HEK293 (cell line): ENCODE measurements around the gene ARSB.

Experiments
- CTCF ChIA-PET: fragments of 350-600 bp; formaldehyde crosslinking; extraction: SDS; loops from one replicate; lab custom pipeline; 2021; ENCODE audit warnings: antibody characterized with exemption; lab: Yijun Ruan, JAX
- POLR2A ChIA-PET: fragments of 300-600 bp; formaldehyde crosslinking; extraction: SDS; loops from one replicate; lab custom pipeline; 2020; ENCODE audit warnings: antibody characterized with exemption, inconsistent platforms; lab: Yijun Ruan, JAX
- H3K27ac ChIP-seq: fragments of 200-500 bp; sonication (Bioruptor generic); 2 replicates; pipeline ENCODE4 v1.5.1; 2014; ENCODE audit warnings: low read depth, low read length, control low read depth, inconsistent platforms; ENCODE audit errors: extremely low read depth
- H3K36me3 ChIP-seq, 2 experiments: fragments of 200-500 bp in 1 of 2; sonication (Bioruptor generic) in 1 of 2; 1 replicate in 1 of 2; 2 replicates in 1 of 2; pipeline ENCODE4 v1.5.1; 2014 to 2017; ENCODE audit warnings: inconsistent platforms in 2 of 2, low read length in 2 of 2; ENCODE audit not compliant: control insufficient read depth in 2 of 2, insufficient read depth in 1 of 2
- H3K4me1 ChIP-seq: fragments of 200-500 bp; sonication (Bioruptor generic); 2 replicates; pipeline ENCODE4 v1.5.1; 2014; ENCODE audit warnings: mild to moderate bottlenecking, low read length, inconsistent platforms; ENCODE audit not compliant: control insufficient read depth, insufficient read depth
- H3K4me3 ChIP-seq: 2 replicates; pipeline ENCODE4 v1.5.1; 2011; ENCODE audit warnings: low read depth, mild to moderate bottlenecking, control low read depth, low read length, moderate library complexity
- H3K9me3 ChIP-seq: fragments of 200-500 bp; sonication (Bioruptor generic); 2 replicates; pipeline ENCODE4 v1.5.1; 2014; ENCODE audit warnings: low read depth, low read length, inconsistent platforms; ENCODE audit not compliant: control insufficient read depth, insufficient read depth
- BCL11A ChIP-seq: fragments of 450-650 bp; formaldehyde crosslinking; IDR thresholded peaks from 2 replicates; pipeline ENCODE4 v1.5.1; 2016; ENCODE audit warnings: low read depth, missing biosample characterization, missing genetic modification characterization
- EGR2 ChIP-seq: fragments of 450-650 bp; formaldehyde crosslinking; IDR thresholded peaks from 2 replicates; pipeline ENCODE4 v1.5.1; 2016; ENCODE audit warnings: low read depth, missing biosample characterization, missing genetic modification characterization
- HOXD13 ChIP-seq: sonication (generic); formaldehyde crosslinking; IDR thresholded peaks from 2 replicates; pipeline ENCODE4 v1.8.0; 2022; ENCODE audit warnings: missing genetic modification reagents, borderline replicate concordance
- KLF1 ChIP-seq: fragments of 450-650 bp; formaldehyde crosslinking; IDR thresholded peaks from 2 replicates; pipeline ENCODE4 v1.5.1; 2016; ENCODE audit warnings: missing biosample characterization, missing genetic modification characterization
- OVOL3 ChIP-seq: fragments of 450-650 bp; formaldehyde crosslinking; IDR thresholded peaks from 2 replicates; pipeline ENCODE4 v1.5.1; 2016; ENCODE audit warnings: missing biosample characterization, missing genetic modification characterization
- SP3 ChIP-seq: fragments of 450-650 bp; formaldehyde crosslinking; IDR thresholded peaks from 2 replicates; pipeline ENCODE4 v1.5.1; 2016; ENCODE audit warnings: missing biosample characterization, missing genetic modification characterization
- TRIM28 ChIP-seq: IDR thresholded peaks from 2 replicates; pipeline ENCODE4 v1.6.1; 2011; ENCODE audit warnings: low read length, control low read depth, borderline replicate concordance
- ZBTB48 ChIP-seq: fragments of 450-650 bp; formaldehyde crosslinking; IDR thresholded peaks from 2 replicates; pipeline ENCODE4 v1.5.1; 2016; ENCODE audit warnings: missing biosample characterization, missing genetic modification characterization
- ZBTB7A ChIP-seq: fragments of 450-650 bp; formaldehyde crosslinking; IDR thresholded peaks from 2 replicates; pipeline ENCODE4 v1.5.1; 2016; ENCODE audit warnings: low read depth, missing biosample characterization, missing genetic modification characterization
- ZFHX2 ChIP-seq: fragments of 450-650 bp; formaldehyde crosslinking; conservative IDR thresholded peaks from 2 replicates; pipeline ENCODE4 v1.5.1; 2016; ENCODE audit warnings: missing biosample characterization, missing genetic modification characterization
- ZNF174 ChIP-seq: fragments of 450-650 bp; formaldehyde crosslinking; IDR thresholded peaks from 2 replicates; pipeline ENCODE4 v1.5.0; 2017; ENCODE audit warnings: missing biosample characterization, mild to moderate bottlenecking, missing genetic modification characterization
- ZNF214 ChIP-seq: fragments of 450-650 bp; formaldehyde crosslinking; IDR thresholded peaks from 2 replicates; pipeline ENCODE4 v1.5.1; 2017; ENCODE audit warnings: missing biosample characterization, mild to moderate bottlenecking, missing genetic modification characterization, borderline replicate concordance
- ZNF239 ChIP-seq: fragments of 450-650 bp; formaldehyde crosslinking; IDR thresholded peaks from 2 replicates; pipeline ENCODE4 v1.5.1; 2016; ENCODE audit warnings: missing biosample characterization, missing genetic modification characterization
- ZNF24 ChIP-seq: fragments of 450-650 bp; formaldehyde crosslinking; IDR thresholded peaks from 2 replicates; pipeline ENCODE4 v1.5.1; 2016; ENCODE audit warnings: missing biosample characterization, missing genetic modification characterization
- ZNF324 ChIP-seq: fragments of 450-650 bp; formaldehyde crosslinking; IDR thresholded peaks from 2 replicates; pipeline ENCODE4 v1.5.1; 2016; ENCODE audit warnings: missing biosample characterization, missing genetic modification characterization
- ZNF350 ChIP-seq: fragments of 450-650 bp; formaldehyde crosslinking; IDR thresholded peaks from 2 replicates; pipeline ENCODE4 v1.5.0; 2017; ENCODE audit warnings: missing biosample characterization, mild to moderate bottlenecking, missing genetic modification characterization
- ZNF391 ChIP-seq: fragments of 450-650 bp; formaldehyde crosslinking; IDR thresholded peaks from 2 replicates; pipeline ENCODE4 v1.5.1; 2016; ENCODE audit warnings: low read depth, missing biosample characterization, missing genetic modification characterization, borderline replicate concordance
- ZNF561 ChIP-seq: fragments of 450-650 bp; IDR thresholded peaks from 2 replicates; pipeline ENCODE4 v1.5.1; 2018; ENCODE audit warnings: missing biosample characterization, missing genetic modification characterization, borderline replicate concordance
- ZNF610 ChIP-seq: fragments of 450-650 bp; formaldehyde crosslinking; IDR thresholded peaks from 2 replicates; pipeline ENCODE4 v1.5.1; 2016; ENCODE audit warnings: missing biosample characterization, missing genetic modification characterization, borderline replicate concordance
- ZNF623 ChIP-seq: fragments of 450-650 bp; formaldehyde crosslinking; IDR thresholded peaks from 2 replicates; pipeline ENCODE4 v1.5.1; 2016; ENCODE audit warnings: missing biosample characterization, missing genetic modification characterization
- ZNF624 ChIP-seq: fragments of 450-650 bp; formaldehyde crosslinking; IDR thresholded peaks from 2 replicates; pipeline ENCODE4 v1.5.1; 2017; ENCODE audit warnings: missing biosample characterization, missing genetic modification characterization
- ZNF776 ChIP-seq: fragments of 450-650 bp; formaldehyde crosslinking; IDR thresholded peaks from 2 replicates; pipeline ENCODE4 v1.5.0; 2017; ENCODE audit warnings: missing biosample characterization, missing genetic modification characterization, borderline replicate concordance
- ZSCAN23 ChIP-seq: fragments of 450-650 bp; formaldehyde crosslinking; IDR thresholded peaks from 2 replicates; pipeline ENCODE4 v1.5.1; 2016; ENCODE audit warnings: missing biosample characterization, missing genetic modification characterization
- TF ChIP-seq, protein P1 (sequence below): fragments of 450-650 bp; formaldehyde crosslinking; IDR thresholded peaks from 2 replicates; pipeline ENCODE4 v1.5.1; 2017; ENCODE audit warnings: missing biosample characterization, missing genetic modification characterization
- TF ChIP-seq, protein P2 (sequence below): fragments of 450-650 bp; formaldehyde crosslinking; IDR thresholded peaks from 2 replicates; pipeline ENCODE4 v1.5.1; 2017; ENCODE audit warnings: missing biosample characterization, mild to moderate bottlenecking, missing genetic modification characterization, moderate library complexity
- TF ChIP-seq, protein P3 (sequence below): fragments of 450-650 bp; formaldehyde crosslinking; IDR thresholded peaks from 2 replicates; pipeline ENCODE4 v1.5.1; 2016; ENCODE audit warnings: missing biosample characterization, missing genetic modification characterization
- TF ChIP-seq, protein P4 (sequence below): fragments of 450-650 bp; formaldehyde crosslinking; IDR thresholded peaks from 2 replicates; pipeline ENCODE4 v1.5.1; 2016; ENCODE audit warnings: missing biosample characterization, missing genetic modification characterization

Gene ARSB

DNA sequence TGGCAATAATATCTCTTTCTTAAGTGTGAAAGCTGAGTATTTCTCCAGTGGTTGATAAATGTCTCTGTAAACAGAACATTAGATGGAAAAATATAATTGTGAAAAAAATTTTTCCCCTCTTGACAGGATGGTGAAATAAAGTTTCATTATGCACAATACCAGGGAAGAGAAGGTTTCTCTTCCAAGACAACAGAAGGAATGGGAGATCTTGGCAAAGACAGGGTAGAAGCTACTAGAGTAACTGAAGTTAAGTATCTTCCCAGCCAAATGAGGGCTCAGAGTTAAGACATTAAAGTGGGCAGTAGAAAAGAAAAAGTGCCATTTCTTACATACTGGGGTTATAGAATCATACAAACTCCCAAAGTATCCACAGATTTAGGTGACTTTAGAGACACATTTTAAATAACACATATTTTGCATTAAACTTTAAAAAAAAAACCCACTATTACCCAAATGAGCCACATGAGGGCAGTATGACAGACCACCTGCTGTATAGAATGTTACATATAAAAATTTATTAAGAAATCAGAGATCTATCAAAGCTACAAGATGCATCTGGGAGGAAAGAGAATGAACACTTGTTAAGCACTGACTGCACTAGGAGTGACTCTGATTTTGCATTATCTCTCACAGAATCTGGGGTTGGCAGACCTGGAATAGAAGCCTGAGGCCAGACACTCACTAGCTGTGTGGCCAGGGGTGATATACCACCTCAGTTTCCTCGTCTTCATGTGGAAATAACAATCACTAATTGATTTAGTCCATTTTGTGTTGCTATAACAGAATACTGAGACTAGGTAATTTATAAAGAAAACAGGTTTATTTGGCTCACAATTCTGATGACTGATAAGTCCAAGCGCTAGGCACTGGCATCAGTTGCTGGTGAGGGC is 98.5 kb downstream of the ARSB start:
- TF ChIP-seq ZFHX2 (tag by site-specific recombination) (no peak), ZBTB48 (tag by site-specific recombination) (no peak), ZNF214 (tag by site-specific recombination) (no peak), ZNF623 (tag by site-specific recombination) (no peak), SP3 (tag by site-specific recombination) (no peak), ZNF610 (tag by site-specific recombination) (no peak), ZBTB7A (tag by site-specific recombination) (no peak), KLF1 (tag by site-specific recombination) (no peak), OVOL3 (tag by site-specific recombination) (no peak), EGR2 (tag by site-specific recombination) (no peak), HOXD13 (no peak), ZNF24 (tag by site-specific recombination) (no peak), ZNF391 (tag by site-specific recombination) (no peak), TRIM28 (no peak), BCL11A (no peak), ZSCAN23 (tag by site-specific recombination) (no peak), ZNF561 (tag by site-specific recombination) (no peak)
- TF ChIP-seq, protein P1, sequence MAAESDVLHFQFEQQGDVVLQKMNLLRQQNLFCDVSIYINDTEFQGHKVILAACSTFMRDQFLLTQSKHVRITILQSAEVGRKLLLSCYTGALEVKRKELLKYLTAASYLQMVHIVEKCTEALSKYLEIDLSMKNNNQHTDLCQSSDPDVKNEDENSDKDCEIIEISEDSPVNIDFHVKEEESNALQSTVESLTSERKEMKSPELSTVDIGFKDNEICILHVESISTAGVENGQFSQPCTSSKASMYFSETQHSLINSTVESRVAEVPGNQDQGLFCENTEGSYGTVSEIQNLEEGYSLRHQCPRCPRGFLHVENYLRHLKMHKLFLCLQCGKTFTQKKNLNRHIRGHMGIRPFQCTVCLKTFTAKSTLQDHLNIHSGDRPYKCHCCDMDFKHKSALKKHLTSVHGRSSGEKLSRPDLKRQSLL (tag by site-specific recombination): no peak
- TF ChIP-seq, protein P2, sequence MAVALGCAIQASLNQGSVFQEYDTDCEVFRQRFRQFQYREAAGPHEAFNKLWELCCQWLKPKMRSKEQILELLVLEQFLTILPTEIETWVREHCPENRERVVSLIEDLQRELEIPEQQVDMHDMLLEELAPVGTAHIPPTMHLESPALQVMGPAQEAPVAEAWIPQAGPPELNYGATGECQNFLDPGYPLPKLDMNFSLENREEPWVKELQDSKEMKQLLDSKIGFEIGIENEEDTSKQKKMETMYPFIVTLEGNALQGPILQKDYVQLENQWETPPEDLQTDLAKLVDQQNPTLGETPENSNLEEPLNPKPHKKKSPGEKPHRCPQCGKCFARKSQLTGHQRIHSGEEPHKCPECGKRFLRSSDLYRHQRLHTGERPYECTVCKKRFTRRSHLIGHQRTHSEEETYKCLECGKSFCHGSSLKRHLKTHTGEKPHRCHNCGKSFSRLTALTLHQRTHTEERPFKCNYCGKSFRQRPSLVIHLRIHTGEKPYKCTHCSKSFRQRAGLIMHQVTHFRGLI (tag by site-specific recombination): no peak
- TF ChIP-seq, protein P3, sequence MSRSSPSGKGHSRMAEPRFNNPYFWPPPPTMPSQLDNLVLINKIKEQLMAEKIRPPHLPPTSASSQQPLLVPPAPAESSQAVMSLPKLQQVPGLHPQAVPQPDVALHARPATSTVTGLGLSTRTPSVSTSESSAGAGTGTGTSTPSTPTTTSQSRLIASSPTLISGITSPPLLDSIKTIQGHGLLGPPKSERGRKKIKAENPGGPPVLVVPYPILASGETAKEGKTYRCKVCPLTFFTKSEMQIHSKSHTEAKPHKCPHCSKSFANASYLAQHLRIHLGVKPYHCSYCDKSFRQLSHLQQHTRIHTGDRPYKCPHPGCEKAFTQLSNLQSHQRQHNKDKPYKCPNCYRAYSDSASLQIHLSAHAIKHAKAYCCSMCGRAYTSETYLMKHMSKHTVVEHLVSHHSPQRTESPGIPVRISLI (tag by site-specific recombination): no peak
- no peak overlapping the region for H3K27ac ChIP-seq
- H3K4me1 ChIP-seq: no peaks in the 10 kb centered on the region
- H3K9me3 ChIP-seq: no peaks in the 10 kb centered on the region
- ChIA-PET POLR2A (no interaction called here), CTCF (interaction anchor here (0.6 to 2.7 kb wide), 22 partner anchors 10 to 1325 kb away, joined by 3 to 16 read pairs (median 3); no protein-coding TSS in a partner anchor)
- H3K36me3 ChIP-seq: no peaks in the 10 kb centered on the region
- H3K4me3 ChIP-seq: no peak overlapping the region

DNA sequence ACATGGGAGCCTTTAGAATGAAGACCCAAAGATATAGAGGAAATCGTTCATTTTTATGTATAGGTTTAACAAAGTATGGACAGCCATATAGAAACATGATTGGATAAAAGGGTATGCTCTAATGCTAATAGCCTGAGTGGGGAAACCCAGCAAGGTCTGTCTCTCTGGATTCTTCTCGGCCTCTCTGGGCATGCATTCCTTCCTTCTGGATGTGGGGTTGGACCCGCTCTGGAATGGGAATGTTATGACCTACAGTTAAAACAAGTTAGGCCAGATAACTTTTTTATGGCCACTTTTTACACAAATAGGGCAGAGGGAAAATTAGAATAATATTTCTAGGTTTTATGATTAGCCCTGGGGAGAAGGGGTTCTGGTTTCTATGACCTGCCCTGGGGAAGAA is 103.2 kb downstream of the ARSB start:
- H3K9me3 ChIP-seq: no peaks in the 10 kb centered on the region
- no peak overlapping the region for H3K4me3 ChIP-seq
- no peaks in the 10 kb centered on the region for H3K36me3 ChIP-seq
- no peaks in the 10 kb centered on the region for H3K4me1 ChIP-seq
- POLR2A ChIA-PET: no interaction called here
- CTCF ChIA-PET: interaction anchor here (1.0 kb wide), 1 partner anchor 18 kb away, joined by 4 read pairs; no protein-coding TSS in a partner anchor
- H3K27ac ChIP-seq: no peak overlapping the region
- TF ChIP-seq ZNF624 (tag by site-specific recombination) (no peak), ZNF174 (tag by site-specific recombination) (no peak), KLF1 (tag by site-specific recombination) (no peak), ZNF324 (tag by site-specific recombination) (no peak), ZNF776 (tag by site-specific recombination) (no peak), ZNF350 (tag by site-specific recombination) (no peak), ZNF239 (tag by site-specific recombination) (no peak)
- TF ChIP-seq, protein P4, sequence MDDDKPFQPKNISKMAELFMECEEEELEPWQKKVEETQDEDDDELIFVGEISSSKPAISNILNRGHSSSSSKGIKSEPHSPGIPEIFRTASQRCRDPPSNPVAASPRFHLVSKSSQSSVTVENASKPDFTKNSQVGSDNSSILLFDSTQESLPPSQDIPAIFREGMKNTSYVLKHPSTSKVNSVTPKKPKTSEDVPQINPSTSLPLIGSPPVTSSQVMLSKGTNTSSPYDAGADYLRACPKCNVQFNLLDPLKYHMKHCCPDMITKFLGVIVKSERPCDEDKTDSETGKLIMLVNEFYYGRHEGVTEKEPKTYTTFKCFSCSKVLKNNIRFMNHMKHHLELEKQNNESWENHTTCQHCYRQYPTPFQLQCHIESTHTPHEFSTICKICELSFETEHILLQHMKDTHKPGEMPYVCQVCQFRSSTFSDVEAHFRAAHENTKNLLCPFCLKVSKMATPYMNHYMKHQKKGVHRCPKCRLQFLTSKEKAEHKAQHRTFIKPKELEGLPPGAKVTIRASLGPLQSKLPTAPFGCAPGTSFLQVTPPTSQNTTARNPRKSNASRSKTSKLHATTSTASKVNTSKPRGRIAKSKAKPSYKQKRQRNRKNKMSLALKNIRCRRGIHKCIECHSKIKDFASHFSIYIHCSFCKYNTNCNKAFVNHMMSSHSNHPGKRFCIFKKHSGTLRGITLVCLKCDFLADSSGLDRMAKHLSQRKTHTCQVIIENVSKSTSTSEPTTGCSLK (tag by site-specific recombination): no peak
